Measurements from ENCODE around the gene ADAM12.

Gene ADAM12

GRCh38 chr10:126230587-126230986, 157.7 kb downstream of the ADAM12 start:
- no peak for DNase-seq

DNA sequence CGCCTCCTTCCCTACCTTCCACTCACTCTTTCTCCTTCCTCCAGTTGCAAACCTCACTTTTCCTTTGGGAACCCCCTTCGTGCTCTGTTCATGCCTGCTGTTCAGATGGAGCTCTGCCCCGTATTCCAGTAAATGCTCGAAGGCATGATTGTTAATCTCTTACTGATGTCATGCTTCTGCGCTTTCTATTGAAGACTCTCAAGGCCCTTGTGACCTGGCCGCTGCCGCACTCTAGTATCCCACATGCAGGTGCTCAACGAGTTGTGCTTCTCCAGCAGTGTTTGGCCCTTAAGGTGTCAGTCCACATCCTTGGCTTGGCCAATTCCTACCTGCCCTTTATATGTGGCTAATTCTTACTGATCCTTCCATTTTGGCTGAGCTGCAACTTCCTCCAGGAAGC, 158.6 kb downstream of the ADAM12 start:
- no peak for DNase-seq

- no peak for DNase-seq
Measured at GRCh38 chr10:126227762-126228134, 160.5 kb downstream of the ADAM12 start.

- no peak for DNase-seq
Measured at GRCh38 chr10:126226988-126227761, 161.1 kb downstream of the ADAM12 start.

GRCh38 chr10:126226205-126226604, 162.1 kb downstream of the ADAM12 start:
- no peak for DNase-seq

DNA sequence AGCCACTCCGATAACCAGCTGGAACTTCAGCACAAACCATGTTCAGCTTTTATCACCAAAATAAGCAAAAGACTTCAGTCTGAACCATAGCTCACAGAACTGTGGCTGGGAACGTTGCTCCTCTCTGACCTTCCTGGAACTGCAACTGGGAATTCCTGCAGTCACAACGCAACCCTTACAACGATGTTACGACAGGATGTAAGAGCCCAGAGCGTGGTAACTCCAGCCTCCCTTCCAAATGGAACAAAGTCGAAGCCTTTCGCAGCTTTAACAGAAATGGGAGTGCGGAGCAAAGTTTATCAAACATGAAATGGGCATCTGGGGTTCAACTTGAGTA, 162.6 kb downstream of the ADAM12 start:
- DNase-seq = no peak

DNA sequence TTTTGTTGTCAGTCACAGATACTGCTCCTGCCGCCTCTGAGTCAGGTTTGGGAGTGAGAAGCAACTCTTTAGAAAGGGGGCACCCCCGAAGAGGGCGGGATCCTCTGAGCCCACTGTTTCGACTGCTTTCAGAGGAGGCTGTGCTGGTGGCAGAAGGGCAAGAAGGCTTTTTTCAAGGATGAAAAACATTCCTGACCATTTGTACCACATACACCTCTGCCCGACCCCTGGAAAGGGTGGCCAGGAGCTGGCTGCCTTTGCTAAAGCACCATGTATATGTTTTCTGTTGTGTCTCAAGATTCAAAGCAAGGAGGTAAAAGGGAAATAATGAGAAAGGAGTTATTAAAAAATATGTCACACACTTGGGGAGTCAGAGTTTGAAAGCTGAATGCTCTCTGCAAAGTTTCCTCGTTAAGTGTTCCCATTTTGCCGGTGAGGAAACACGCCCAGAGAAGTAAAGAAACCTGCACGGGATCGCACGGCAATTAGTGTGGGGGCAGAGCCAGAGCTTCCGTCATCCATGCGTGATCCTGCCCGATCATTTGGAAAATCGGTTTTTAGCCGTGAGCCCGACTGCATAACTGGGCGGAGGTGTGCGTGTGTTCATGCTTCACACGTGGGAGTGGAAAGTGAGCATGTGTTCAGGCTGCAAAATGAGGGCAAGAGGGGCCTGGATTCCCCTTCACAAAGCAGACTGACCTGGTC, 163.2 kb downstream of the ADAM12 start:
- DNase-seq = no peak

GRCh38 chr10:126223512-126224067, 164.7 kb downstream of the ADAM12 start:
- DNase-seq = no peak

DNA sequence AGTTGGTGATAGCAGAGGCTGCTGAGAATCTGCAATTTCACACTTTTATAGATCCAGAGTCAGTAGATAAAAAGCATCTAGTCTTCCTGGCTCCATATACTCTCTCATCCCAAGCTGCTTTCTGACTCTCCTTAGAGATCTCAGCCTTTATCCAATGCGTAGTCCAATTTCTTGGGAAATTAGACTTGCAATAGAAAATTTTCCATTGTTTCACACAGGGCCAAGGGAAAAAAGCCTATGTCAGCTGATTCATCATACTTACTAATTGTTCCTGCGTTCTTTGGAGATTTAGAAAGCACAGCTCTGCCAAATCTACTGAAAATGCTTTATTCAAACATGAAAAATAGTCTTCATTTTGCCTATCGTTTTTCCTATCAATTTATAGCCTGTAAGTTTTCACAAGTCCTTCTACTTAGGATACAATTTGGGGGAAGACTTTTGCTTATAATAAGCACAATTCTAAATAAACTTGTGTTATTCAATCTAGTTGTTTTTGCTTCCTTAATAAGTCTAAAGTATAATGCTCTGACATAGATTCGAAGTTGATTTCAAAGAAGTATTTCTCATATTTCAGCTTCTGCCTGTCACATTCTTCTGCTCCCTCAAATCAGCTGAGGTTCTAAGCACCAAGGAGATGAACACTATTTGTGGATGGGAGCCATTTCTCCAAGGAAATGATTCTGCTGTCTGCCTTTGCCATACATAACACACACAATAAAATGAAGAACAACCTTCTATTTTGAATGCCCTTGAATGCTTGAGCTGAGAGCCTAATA, 165.4 kb downstream of the ADAM12 start:
- no peak for DNase-seq

GRCh38 chr10:126221874-126222273, 166.4 kb downstream of the ADAM12 start:
- DNase-seq = no peak

DNA sequence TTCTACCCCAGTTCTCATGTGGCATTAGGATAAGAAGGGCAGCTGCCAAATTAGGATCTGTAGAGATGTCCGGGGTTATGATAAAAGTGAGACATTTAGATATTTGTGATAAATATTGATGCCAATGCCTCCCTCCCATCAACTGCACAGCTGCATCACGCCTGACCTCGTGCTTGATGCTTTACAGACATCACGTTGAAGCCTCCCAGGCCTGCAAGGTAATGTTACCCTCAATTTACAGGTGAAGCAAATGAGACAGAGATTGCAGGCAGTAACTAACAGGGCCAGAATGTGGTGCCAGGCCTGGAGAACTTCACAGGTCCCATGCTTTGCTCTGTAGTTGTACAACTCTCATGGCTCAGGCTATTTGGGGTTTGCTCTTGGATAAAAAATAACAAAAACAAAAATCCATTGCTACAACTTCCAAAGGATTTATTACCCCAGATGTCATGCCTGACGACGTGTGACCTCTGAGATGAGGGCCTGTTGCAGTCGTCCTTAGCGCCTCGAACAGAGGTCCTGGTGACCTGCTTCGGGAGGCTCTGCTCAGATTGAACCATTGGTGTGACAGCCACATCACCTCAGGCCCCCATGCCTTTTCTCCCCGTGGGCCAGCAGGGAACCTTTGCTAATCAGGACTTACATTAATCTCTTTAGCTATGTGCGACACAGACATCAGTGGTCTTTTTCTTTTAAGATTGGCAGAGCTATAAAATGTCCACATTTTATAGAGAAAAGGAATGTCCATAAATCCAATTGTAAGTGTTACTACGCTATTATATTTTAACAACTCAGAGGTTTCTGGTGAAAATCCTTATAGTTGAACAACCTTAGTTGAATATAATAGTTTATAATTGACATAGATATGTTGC, 169.3 kb downstream of the ADAM12 start:
- no peak for DNase-seq

GRCh38 chr10:126218174-126218573, 170.1 kb downstream of the ADAM12 start:
- DNase-seq = no peak

DNA sequence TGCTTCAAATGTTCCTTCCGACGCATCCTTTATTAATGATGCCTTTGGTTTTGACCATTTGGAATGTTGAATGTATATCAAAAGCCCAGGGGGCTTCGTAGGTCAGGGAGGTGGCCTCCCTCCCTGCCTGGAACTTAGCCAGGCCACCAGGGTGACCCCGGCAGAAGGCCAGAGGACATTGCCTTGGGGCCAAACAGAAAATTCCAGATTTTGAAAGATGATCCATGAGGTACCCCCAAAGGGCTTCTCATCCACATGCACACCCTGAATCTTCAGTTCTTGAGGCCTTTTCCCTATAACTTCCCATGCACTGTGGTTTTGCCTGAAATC, 171.7 kb downstream of the ADAM12 start:
- no peak for DNase-seq

DNA sequence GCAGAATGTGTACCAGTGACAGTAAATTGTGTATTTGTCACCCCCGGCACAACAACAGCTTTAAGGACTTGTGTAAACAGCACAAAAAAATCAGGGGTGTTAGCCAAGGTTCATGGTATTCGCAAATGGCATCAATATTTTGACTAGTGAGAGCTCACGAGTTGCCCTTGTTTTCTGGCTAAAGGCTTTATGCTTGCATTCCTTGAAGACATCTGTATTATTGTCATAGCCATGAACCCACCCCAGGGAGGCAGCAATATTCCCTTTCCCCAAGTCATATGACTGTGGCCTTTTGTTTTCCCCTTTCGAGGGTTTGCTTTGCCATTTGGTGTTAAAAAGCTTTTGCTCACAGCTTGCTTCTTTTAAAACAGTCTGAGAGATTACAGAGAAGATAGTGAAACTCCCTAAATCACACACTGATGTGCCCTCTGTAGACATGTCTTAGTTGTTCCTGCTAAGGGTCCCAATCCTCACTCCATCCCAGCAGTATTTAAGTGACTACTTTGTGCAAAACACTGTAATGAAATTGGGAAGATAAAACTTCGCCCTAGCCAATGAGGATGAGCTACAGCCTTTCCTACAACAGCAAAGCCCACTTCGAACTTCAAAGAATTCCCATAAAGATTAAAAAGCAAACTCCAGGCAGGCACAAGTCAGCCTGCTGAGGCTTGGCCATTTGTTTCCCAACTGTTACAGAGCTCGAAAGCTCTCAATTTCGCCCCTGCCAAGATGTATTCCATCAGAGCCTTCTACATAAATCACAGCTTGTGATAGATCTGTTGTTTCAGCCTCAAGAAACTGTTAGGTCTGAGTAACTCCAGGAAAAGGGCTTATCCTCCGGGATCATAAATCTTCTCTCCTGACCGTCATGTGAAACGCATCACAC, 172.3 kb downstream of the ADAM12 start:
- no peak for DNase-seq

DNA sequence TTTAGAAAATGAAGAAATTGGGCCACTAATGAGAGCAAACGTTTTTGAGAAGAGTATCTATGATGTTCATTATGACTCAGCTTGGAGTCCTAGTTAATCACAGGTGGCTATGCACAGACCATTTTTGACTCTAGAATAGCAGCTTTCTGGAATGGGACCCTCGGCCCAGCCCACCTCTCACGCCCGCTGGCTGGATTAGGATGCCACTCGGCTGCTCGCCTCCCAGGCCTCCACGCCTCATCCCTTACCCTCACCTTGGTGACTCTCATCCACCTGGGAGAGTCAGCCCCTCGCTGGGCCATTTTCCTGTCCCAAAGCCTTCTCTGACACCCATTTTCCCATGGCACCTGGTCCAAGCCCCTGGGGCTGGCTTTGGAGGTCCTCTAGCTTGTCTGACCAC, 173.6 kb downstream of the ADAM12 start:
- no peak for DNase-seq

- no peak for DNase-seq
Measured at GRCh38 chr10:126214021-126214420, 174.3 kb downstream of the ADAM12 start.

GRCh38 chr10:126212738-126213137, 175.5 kb downstream of the ADAM12 start:
- no peak for DNase-seq

DNA sequence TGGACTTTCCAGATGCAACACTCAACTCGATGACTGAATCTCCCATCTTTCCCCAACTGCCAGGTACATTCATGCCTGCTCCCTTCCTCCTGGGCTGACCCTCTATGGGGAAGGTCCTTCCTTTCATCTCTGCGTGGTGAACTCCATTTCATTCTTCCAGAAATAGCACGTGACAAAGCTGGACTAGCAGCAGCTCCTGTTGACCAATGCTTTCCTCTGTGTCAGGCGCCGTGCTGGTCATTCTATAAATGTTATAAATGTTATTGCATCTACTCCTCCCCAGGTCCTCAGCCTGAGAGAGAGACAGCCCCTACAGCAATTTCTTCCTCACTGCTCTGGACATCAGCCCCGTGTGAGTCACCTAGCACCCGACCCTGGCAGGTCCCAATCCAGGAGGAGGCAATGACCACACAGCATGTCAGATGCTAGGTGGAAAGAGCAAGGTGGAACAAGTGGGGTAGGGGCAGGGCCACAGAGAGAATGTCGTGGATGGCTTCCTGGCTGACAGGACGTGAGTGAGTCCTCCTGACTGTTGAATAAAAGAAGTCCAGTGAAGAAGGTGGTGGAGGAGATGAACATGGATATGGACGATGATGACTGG, 178.1 kb downstream of the ADAM12 start:
- DNase-seq = no peak

DNA sequence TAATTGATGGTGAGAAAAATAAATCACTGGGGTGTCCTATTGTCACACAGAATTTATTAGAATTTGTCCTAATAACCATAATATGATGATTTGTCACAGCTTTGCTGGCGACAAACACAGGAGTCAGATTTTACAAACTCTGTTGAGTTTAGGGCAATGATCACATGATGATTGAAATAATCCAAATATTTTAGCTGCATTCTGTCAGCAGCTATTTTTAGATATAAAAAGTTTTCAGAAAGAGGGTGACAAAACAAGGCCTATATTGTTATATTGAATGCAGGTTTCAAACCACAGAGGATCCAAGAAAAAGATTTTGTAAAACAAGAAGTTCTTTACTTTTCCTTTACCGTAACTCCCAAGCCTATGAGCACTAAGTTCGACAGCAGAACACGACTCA, 178.8 kb downstream of the ADAM12 start:
- no peak for DNase-seq

DNA sequence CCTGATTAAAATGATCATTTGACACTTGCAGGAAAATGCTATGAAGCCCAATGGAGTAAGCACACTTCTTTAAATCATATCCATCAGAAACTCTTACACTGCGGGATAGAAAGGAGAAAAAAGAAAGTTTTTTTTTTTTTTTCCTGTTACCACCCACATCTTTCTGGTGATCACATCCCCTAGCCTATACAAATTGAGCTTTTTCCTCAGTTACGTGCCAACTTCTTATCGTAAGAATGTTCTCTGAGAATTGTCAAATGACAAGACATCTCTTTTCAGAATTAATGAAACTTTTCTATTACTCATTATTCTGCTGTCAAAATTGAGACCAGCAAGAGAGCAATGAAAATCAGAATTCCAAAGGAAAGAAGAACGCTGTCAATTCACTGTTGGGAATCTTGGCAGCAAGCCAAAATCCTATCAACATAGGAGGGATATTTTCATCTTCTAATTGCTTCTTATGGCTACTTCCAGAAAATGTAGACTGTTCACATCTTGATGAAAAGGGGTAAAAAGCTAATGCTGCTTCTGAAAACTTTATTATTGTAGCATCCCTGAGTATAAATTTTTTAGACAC, 179.5 kb downstream of the ADAM12 start:
- DNase-seq = no peak

GRCh38 chr10:126207851-126208250, 180.4 kb downstream of the ADAM12 start:
- no peak for DNase-seq
